Fibroblast of pulmonary artery (primary cell): ENCODE data around the gene CD160.
"Not testable (repeated sequence)": the region's sequence is repeated elsewhere in the genome, so short reads cannot be mapped to it uniquely, and the experiment has no call there.

ENCODE experiments used
- DNase-seq: peaks from one replicate; pipeline ENCODE4 v3.0.0-alpha.2; 2010; ENCODE audit warnings: low read depth
- H3K4me3 ChIP-seq: replicated peaks from 2 replicates; pipeline ENCODE4 v1.5.1; 2011; ENCODE audit warnings: low read depth, mild to moderate bottlenecking, control low read depth, low read length, moderate library complexity
- TF ChIP-seq, protein P1 (sequence below): IDR thresholded peaks from 2 replicates; pipeline ENCODE4 v1.5.1; 2011; ENCODE audit warnings: mild to moderate bottlenecking, control low read depth, low read length, inconsistent platforms; ENCODE audit errors: missing control alignments

CD160 gene

DNA sequence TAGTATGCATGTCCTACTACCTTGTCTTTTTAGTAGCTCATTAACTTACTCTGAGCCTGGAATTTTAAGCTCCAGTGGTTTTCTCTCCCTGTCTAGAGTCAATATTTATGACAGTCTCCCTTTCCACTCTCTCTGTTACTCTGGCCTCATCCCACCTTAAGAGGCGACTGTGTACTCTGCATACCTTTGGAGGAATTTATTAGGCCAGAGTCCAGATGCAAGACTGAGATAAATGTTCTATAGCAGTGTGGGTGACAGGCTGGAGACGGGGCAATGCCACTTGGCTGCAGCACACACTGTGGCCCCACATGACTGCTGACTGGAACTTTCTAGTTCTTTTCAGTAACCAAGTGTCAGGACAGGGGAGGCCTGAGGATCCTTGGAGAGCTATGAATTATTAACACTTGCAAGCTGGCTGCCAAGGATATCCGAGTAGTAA is 8.1 kb upstream of the CD160 start:
- TF ChIP-seq, protein P1, sequence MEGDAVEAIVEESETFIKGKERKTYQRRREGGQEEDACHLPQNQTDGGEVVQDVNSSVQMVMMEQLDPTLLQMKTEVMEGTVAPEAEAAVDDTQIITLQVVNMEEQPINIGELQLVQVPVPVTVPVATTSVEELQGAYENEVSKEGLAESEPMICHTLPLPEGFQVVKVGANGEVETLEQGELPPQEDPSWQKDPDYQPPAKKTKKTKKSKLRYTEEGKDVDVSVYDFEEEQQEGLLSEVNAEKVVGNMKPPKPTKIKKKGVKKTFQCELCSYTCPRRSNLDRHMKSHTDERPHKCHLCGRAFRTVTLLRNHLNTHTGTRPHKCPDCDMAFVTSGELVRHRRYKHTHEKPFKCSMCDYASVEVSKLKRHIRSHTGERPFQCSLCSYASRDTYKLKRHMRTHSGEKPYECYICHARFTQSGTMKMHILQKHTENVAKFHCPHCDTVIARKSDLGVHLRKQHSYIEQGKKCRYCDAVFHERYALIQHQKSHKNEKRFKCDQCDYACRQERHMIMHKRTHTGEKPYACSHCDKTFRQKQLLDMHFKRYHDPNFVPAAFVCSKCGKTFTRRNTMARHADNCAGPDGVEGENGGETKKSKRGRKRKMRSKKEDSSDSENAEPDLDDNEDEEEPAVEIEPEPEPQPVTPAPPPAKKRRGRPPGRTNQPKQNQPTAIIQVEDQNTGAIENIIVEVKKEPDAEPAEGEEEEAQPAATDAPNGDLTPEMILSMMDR: no peak
- no peak for DNase-seq
- no peak overlapping the region for H3K4me3 ChIP-seq

DNA sequence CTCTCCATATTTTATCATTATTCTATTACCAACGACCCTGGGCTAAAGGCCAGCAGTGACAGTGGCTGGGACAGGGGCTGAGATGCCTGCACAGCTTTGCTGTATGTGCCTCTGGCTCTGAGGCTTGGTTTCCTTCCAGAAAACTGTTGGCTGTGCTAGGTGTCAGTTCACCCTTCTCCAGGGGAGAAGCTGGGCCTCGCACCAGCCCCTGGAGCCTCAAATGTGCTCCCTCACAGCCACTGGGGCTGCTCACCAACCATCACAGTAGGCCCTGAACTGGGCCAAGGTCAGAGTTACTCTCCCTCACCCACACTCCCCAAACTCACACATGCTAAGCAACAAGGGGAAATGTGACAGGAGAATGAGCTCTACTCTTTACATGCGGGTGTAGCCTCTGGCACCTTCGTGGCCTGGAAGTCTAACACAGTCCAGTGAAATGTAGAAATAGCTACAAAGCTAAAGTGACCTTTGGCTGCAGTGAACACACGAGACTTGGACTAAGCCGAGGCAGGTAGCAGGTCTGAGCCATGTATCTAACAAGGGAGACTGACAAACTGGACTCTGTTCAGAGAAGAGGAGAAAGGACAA is 4.7 kb upstream of the CD160 start:
- DNase-seq: no peak
- H3K4me3 ChIP-seq: no peak overlapping the region
- TF ChIP-seq, protein P1: no peak

DNA sequence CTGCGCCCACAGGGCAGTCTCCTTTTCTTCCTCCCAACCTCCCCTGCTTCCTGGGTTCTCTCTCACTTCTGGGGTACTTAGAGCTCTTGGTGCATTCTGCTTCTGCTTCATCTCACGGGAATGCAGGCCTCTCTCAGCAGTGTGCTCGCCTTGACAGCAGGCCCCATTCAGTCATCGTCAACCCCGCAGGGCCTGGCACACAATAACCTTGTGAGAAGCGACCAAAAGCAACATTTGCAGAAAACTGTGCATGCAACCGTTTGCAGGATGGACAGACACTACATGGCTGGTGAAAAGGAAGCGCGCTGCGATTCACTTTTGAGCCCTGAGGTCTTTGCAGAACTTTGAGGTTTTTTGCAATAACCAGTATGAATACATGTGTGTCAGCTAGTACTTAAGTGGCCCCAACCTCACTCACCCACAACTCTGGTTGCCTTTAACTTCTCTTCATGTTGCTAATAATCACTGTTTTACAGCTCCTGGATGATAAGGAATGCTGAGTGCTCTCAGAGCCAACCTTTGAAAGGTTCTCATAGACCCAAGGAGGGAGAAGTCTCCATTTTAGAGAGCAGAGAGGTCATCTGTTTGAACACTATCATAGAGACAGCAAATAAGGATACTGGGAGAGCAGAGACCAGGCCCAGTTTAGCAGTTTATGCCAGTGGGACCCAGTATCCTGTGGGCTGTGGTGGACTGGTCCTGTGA is 2.5 kb upstream of the CD160 start:
- H3K4me3 ChIP-seq: no peak overlapping the region
- TF ChIP-seq, protein P1: no peak
- DNase-seq: no peak

DNA sequence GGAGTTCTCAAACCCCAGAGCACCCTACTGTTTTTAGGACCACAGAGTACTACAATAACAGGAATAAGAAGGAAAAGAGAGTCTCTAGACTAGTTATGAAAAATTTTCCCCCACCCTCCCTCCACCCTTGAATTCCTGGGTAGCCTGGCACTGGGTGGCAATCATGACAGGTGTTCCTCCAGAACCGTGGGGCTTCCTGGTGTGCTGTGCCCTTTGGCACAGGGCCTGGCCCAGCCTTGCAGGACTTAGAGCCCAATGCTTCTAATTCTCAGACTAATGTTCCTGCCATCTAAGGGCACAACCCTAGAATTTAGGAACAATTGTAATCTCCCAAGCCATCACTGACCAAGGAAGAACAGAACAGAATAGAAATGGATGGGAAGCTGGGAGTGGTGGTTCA is 1.5 kb upstream of the CD160 start:
- no peak for DNase-seq
- no peak overlapping the region for H3K4me3 ChIP-seq
- TF ChIP-seq, protein P1: no peak

DNA sequence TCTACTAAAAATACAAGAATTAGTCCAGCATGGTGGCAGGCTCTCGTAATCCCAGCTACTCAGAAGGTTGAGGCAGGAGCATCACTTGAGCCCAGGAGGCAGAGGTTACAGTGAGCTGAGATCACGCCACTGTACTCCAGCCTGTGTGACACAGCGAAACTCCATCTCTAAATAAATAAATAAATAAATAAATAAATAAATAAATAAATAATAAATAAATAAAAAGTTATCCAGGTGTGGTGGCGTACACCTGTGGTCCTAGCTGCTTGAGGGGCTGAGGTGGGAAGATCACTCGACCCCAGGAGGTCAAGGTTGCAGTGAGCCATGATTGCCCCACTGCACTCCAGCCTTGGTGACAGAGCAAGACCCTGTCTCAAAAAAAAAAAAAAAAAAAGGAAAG is 834 bp upstream of the CD160 start:
- not testable (repeated sequence) for DNase-seq

DNA sequence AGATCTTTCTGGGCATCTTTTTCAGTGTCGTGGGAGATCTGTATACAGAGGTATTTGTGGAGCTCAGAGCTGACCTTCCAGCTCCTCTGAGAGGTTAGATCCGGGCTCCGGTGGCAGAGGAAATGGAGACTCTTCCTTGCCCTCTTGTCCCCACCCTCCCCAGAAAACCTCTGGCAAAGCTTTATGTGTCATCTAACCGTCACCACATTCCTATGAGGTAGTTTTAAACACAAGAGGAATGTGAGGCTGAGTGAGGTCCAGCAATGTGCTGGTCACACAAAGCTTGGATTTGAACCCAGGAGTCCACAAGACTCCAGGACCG is 1.2 kb downstream of the CD160 start:
- TF ChIP-seq, protein P1: no peak
- DNase-seq: peak; percentile 61
- H3K4me3 ChIP-seq: no peak overlapping the region

More for the DNA sequence above, 834 bp upstream of the CD160 start:
- H3K4me3 ChIP-seq: not testable (repeated sequence)

DNA sequence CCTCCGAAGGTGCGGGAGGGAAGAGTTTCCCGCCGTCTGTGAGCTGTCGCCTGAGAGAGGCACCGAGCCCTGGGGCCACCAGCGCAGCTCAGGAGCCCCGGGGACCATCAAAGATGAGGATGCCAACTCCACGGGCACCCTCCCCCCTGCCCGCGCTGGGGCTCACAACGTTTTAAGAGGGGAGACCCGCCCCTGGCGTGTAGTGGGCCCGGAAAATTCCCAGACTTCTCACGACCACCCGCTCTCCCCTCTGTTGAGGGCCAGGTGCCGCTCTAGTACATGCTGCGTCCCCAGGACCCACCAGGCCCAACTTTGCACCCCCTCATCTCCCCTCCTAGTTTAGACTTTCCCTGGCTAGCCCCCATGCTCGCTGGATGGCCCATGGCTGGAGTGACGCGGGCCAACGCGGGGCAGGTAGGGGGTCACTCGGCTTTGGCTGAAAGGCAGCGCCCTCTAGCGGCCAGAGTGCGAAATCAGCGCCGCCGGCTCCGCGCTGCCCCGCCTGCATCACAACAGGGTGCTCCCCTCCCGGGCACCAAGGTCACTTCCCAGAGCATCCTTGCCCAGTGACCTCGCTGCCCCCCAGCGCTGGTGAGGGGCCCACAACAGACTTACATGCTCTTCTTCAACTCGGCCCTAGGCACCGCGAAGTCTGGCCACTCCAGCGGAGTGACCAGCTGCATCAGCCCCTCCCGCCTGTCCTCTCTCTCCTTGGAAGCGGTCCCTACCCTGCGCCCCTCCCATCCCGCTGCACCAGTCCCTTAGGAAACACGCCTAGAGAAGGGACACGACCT is 1.8 kb downstream of the CD160 start:
- TF ChIP-seq, protein P1: peak; percentile 69
- H3K4me3 ChIP-seq: peak overlapping the region; percentile 47
- peak; percentile 46 for DNase-seq

DNA sequence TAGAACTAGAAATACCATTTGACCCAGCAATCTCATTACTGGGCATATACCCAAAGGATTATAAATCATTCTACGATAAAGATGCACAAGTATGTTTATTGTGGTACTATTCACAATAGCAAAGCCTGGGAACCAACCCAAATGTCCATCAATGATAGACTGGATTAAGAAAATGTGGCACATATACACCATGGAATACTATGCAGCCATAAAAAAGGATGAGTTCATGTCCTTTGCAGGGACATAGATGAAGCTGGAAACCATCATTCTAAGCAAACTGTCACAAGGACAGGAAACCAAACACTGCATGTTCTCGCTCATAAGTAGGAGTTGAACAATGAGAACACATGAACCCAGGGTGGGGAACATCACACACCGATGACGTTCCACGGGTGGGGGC is 6.9 kb downstream of the CD160 start:
- DNase-seq, H3K4me3 ChIP-seq: not testable (repeated sequence)
